H9 (cell line): ENCODE results near the gene CORT. TPM values are rescaled to one million over a fixed set of nuclear protein-coding genes. Genes with fewer than 3 reads are reported as not detected.

ENCODE experiments used
- DNase-seq: peaks from one replicate; pipeline ENCODE4 v3.0.0-alpha.2; 2017
- H2AFZ ChIP-seq: one replicate; pipeline ENCODE4 v1.6.1; 2013; ENCODE audit warnings: mild to moderate bottlenecking, low read length, control low read depth, moderate library complexity
- H2AK5ac ChIP-seq: 2 replicates; pipeline ENCODE4 v1.6.1; 2013; ENCODE audit warnings: low read length, control low read depth, mixed read lengths; ENCODE audit not compliant: insufficient read length
- H2BK120ac ChIP-seq: one replicate; pipeline ENCODE4 v1.6.1; 2013; ENCODE audit warnings: low read depth, mild to moderate bottlenecking, low read length, control low read depth, inconsistent platforms; ENCODE audit not compliant: poor library complexity, severe bottlenecking
- H2BK12ac ChIP-seq: 2 replicates; pipeline ENCODE4 v1.6.1; 2013; ENCODE audit warnings: low read length, control low read depth, mixed read lengths, low read depth; ENCODE audit not compliant: insufficient read length
- H2BK15ac ChIP-seq: 2 replicates; pipeline ENCODE4 v1.6.1; 2013; ENCODE audit warnings: low read depth, low read length, control low read depth
- H2BK20ac ChIP-seq: one replicate; pipeline ENCODE4 v1.6.1; 2013; ENCODE audit warnings: low read depth, mild to moderate bottlenecking, low read length, control low read depth, inconsistent platforms; ENCODE audit not compliant: poor library complexity, severe bottlenecking
- H2BK5ac ChIP-seq: 2 replicates; pipeline ENCODE4 v1.6.1; 2013; ENCODE audit warnings: low read length, control low read depth, mixed read lengths; ENCODE audit not compliant: insufficient read length
- H3K14ac ChIP-seq: 2 replicates; pipeline ENCODE4 v1.6.1; 2013; ENCODE audit warnings: low read length, control low read depth; ENCODE audit not compliant: insufficient read depth
- H3K18ac ChIP-seq: 2 replicates; pipeline ENCODE4 v1.6.1; 2013; ENCODE audit warnings: low read depth, mild to moderate bottlenecking, mixed read lengths, low read length, control low read depth; ENCODE audit not compliant: insufficient read length
- H3K23ac ChIP-seq: 2 replicates; pipeline ENCODE4 v1.6.1; 2013; ENCODE audit warnings: low read length, control low read depth, mixed read lengths, low read depth; ENCODE audit not compliant: insufficient read length
- H3K23me2 ChIP-seq: 2 replicates; pipeline ENCODE4 v1.6.1; 2013; ENCODE audit warnings: low read depth, mild to moderate bottlenecking, mixed read lengths, low read length, control low read depth; ENCODE audit not compliant: insufficient read length, poor library complexity, severe bottlenecking
- H3K27ac ChIP-seq: 2 replicates; pipeline ENCODE4 v1.5.1; 2013; ENCODE audit warnings: low read length, control low read depth, mixed read lengths, low read depth; ENCODE audit not compliant: insufficient read length
- H3K27me3 ChIP-seq: 2 replicates; pipeline ENCODE4 v1.6.1; 2013; ENCODE audit warnings: low read length, control low read depth, inconsistent platforms; ENCODE audit not compliant: insufficient read depth
- H3K4ac ChIP-seq: 2 replicates; pipeline ENCODE4 v1.6.1; 2013; ENCODE audit warnings: low read depth, mild to moderate bottlenecking, control low read depth, inconsistent platforms, low read length, moderate library complexity
- H3K4me1 ChIP-seq: 2 replicates; pipeline ENCODE4 v1.6.1; 2013; ENCODE audit warnings: low read length, control low read depth, inconsistent platforms; ENCODE audit not compliant: insufficient read depth
- H3K4me2 ChIP-seq: 2 replicates; pipeline ENCODE4 v1.6.1; 2013; ENCODE audit warnings: low read length, control low read depth, mixed read lengths; ENCODE audit not compliant: insufficient read length, insufficient read depth
- H3K56ac ChIP-seq: 2 replicates; pipeline ENCODE4 v1.6.1; 2013; ENCODE audit warnings: low read depth, mild to moderate bottlenecking, mixed read lengths, low read length, control low read depth; ENCODE audit not compliant: insufficient read length
- H3K79me1 ChIP-seq: 2 replicates; pipeline ENCODE4 v1.6.1; 2013; ENCODE audit warnings: low read depth, mild to moderate bottlenecking, moderate library complexity, low read length, control low read depth, inconsistent platforms; ENCODE audit not compliant: insufficient read depth, poor library complexity, severe bottlenecking
- H3K79me2 ChIP-seq: 2 replicates; pipeline ENCODE4 v1.6.1; 2013; ENCODE audit warnings: low read length, control low read depth, inconsistent platforms; ENCODE audit not compliant: insufficient read depth
- H3K9ac ChIP-seq: 2 replicates; pipeline ENCODE4 v1.6.1; 2013; ENCODE audit warnings: low read length, control low read depth, mixed read lengths; ENCODE audit not compliant: insufficient read length; ENCODE audit errors: extremely low read depth
- H3K9me3 ChIP-seq: one replicate; pipeline ENCODE4 v1.6.1; 2013; ENCODE audit warnings: low read depth, low read length, inconsistent platforms; ENCODE audit not compliant: control insufficient read depth
- H3T11ph ChIP-seq: one replicate; pipeline ENCODE4 v1.6.1; 2013; ENCODE audit warnings: mild to moderate bottlenecking, low read length, control low read depth, inconsistent platforms
- H4K20me1 ChIP-seq: one replicate; pipeline ENCODE4 v1.6.1; 2013; ENCODE audit not compliant: control insufficient read depth, insufficient read length, insufficient read depth
- H4K5ac ChIP-seq: 2 replicates; pipeline ENCODE4 v1.6.1; 2013; ENCODE audit warnings: low read depth, mild to moderate bottlenecking, mixed read lengths, low read length, control low read depth; ENCODE audit not compliant: insufficient read length
- H4K8ac ChIP-seq: replicated peaks from 2 replicates; pipeline ENCODE4 v1.6.1; 2013; ENCODE audit warnings: low read length, control low read depth, mixed read lengths, low read depth; ENCODE audit not compliant: insufficient read length
- H4K91ac ChIP-seq: 2 replicates; pipeline ENCODE4 v1.6.1; 2013; ENCODE audit warnings: low read depth, mild to moderate bottlenecking, moderate library complexity, mixed read lengths, low read length, control low read depth; ENCODE audit not compliant: insufficient read length
- H3K27ac Mint-ChIP-seq, 3 experiments: 2 replicates in 2 of 3; 3 replicates in 1 of 3; pipeline ENCODE4 v1.8.0; 2020 to 2021; ENCODE audit warnings: mixed read lengths in 3 of 3, mild to moderate bottlenecking in 1 of 3, moderate library complexity in 1 of 3
- H3K27me3 Mint-ChIP-seq: 2 replicates; pipeline ENCODE4 v1.8.0; 2021; ENCODE audit warnings: low read depth, mild to moderate bottlenecking, moderate library complexity, mixed read lengths
- H3K36me3 Mint-ChIP-seq, 3 experiments: 2 replicates in 2 of 3; 3 replicates in 1 of 3; pipeline ENCODE4 v1.8.0; 2020 to 2021; ENCODE audit warnings: low read depth in 3 of 3, mixed read lengths in 3 of 3; ENCODE audit not compliant: insufficient read depth in 1 of 3
- H3K4me1 Mint-ChIP-seq, 2 experiments: 2 replicates each; pipeline ENCODE4 v1.8.0; 2020; ENCODE audit warnings: mixed read lengths in 2 of 2
- H3K4me3 Mint-ChIP-seq, 2 experiments: 2 replicates in 1 of 2; 3 replicates in 1 of 2; pipeline ENCODE4 v1.8.0; 2020 to 2021; ENCODE audit warnings: mild to moderate bottlenecking in 2 of 2, mixed read lengths in 2 of 2, moderate library complexity in 1 of 2
- H3K9me3 Mint-ChIP-seq, 2 experiments: 2 replicates in 1 of 2; 3 replicates in 1 of 2; pipeline ENCODE4 v1.8.0; 2020; ENCODE audit warnings: mild to moderate bottlenecking in 2 of 2, mixed read lengths in 2 of 2, moderate library complexity in 1 of 2
- CTCF ChIP-seq: fragments of 200-600 bp; sonication (generic); conservative IDR thresholded peaks from 3 replicates; pipeline ENCODE4 v1.8.0; 2021; ENCODE audit warnings: antibody characterized with exemption, mild to moderate bottlenecking
- WGBS: extraction: QIAGEN DNeasy Blood & Tissue Kit; methylation state at CpG from one replicate; pipeline ENCODE4 v1.1.7; 2013; ENCODE audit warnings: missing lambda C conversion rate, low lambda C conversion rate, mixed read lengths; ENCODE audit not compliant: insufficient read length; ENCODE audit errors: extremely low coverage; 5-methylcytosine and 5-hydroxymethylcytosine counted together
- total RNA-seq: library from RNA; stranded (reverse); gene quantifications from 2 replicates; pipeline ENCODE4 v1.2.1, GENCODE V29; 2021

The CORT gene
- total RNA-seq, 1 experiment from 2014 or later: not detected

DNA sequence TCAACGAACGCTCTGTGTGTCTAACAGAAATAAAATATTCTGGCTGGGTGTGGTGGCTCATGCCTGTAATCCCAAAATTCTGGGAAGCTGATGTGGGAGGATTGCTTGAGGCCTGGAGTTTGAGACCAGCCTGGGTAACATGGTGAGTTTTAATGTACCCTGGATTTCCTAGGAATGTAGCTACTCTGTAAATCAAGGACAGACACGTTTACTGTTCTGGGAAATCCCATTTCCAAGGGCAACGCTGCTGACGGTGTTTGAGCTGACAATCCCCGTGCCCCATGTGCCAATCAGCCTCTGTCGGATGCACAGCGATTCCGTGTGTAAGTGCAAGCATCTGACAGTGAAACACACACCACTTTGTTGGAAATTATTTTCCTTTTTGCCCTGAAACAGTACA lies 8.0 kb downstream of the CORT start:
- Histone ChIP-seq H3K27ac (no peak overlapping the region), H4K20me1 (no peaks in the 10 kb centered on the region), H3K27me3 (no peaks in the 10 kb centered on the region), H2BK120ac (no peak overlapping the region), H2BK5ac (no peak overlapping the region), H4K91ac (no peak overlapping the region), H3K56ac (no peak overlapping the region), H2BK15ac (no peak overlapping the region), H3T11ph (no peak overlapping the region), H3K4me2 (no peak overlapping the region), H2AK5ac (no peak overlapping the region), H3K23me2 (no peaks in the 10 kb centered on the region), H4K5ac (no peak overlapping the region), H3K23ac (no peak overlapping the region), H3K79me1 (no peaks in the 10 kb centered on the region), H3K79me2 (no peaks in the 10 kb centered on the region), H3K18ac (no peak overlapping the region), H2AFZ (no peak overlapping the region), H2BK20ac (no peak overlapping the region), H3K4me1 (no peaks in the 10 kb centered on the region), H4K8ac (no peak overlapping the region), H3K9ac (no peak overlapping the region), H3K14ac (no peak overlapping the region), H2BK12ac (no peak overlapping the region), H3K4ac (no peak overlapping the region), H3K9me3 (no peaks in the 10 kb centered on the region)
- TF ChIP-seq CTCF: no peak
- no CpG with 5 or more reads among the region's 9 CpGs for WGBS
- Mint-ChIP-seq H3K36me3 (peaks cover 19 to 54% (median 42%) of the 10 kb centered on the region in 3 experiments), H3K9me3 (peaks cover 0 to 4% of the 10 kb centered on the region in 2 experiments; a peak in 1 of 5 replicates), H3K4me3 (no peak overlapping the region), H3K27me3 (no peaks in the 10 kb centered on the region), H3K27ac (peak overlapping the region in 1 of 3 experiments; percentile 40; a peak in 2 of 7 replicates), H3K4me1 (no peaks in the 10 kb centered on the region)
- DNase-seq: no peak
